Psoas muscle (tissue), 8 donors: ENCODE results near the gene CCDC91. TPM values are rescaled to one million over a fixed set of nuclear protein-coding genes. Genes with fewer than 3 reads are reported as not detected.

Experiments
- ATAC-seq, 4 donors: fragments of 200-7000 bp; cut with Tn5 transposase; one replicate each; pipeline ENCODE4 v1.9.1; 2020; ENCODE audit warnings: moderate library complexity in 3 of 4, mild to moderate bottlenecking in 2 of 4
- DNase-seq, 2 donors: peaks; one replicate each; pipeline ENCODE4 v3.0.0-alpha.2; 2020
- H3K27ac ChIP-seq: fragments of 200-600 bp; one replicate; pipeline ENCODE4 v1.8.0; 2022
- H3K27me3 ChIP-seq, 3 donors: fragments of 200-600 bp in 1 of 3; one replicate each; pipeline versions ENCODE4 v1.6.1 to v1.8.0; 2013 to 2022; ENCODE audit warnings: low read length in 2 of 3, mild to moderate bottlenecking in 2 of 3, moderate library complexity in 1 of 3; ENCODE audit not compliant: insufficient read depth in 3 of 3
- H3K36me3 ChIP-seq, 2 donors: fragments of 200-600 bp in 1 of 2; one replicate each; pipeline versions ENCODE4 v1.6.1 to v1.8.0; 2013 to 2022; ENCODE audit warnings: low read depth in 1 of 2, mild to moderate bottlenecking in 1 of 2, moderate library complexity in 1 of 2; ENCODE audit not compliant: insufficient read depth in 1 of 2
- H3K4me1 ChIP-seq: fragments of 200-600 bp; one replicate; pipeline ENCODE4 v1.8.0; 2022
- H3K4me3 ChIP-seq: fragments of 200-600 bp; one replicate; pipeline ENCODE4 v1.8.0; 2022; ENCODE audit warnings: mild to moderate bottlenecking
- H3K9me3 ChIP-seq: fragments of 200-600 bp; one replicate; pipeline ENCODE4 v1.8.0; 2022
- WGBS, 3 donors: extraction: QIAGEN DNeasy Blood & Tissue Kit; methylation state at CpG; one replicate each; pipeline versions ENCODE4 v1.1.6 to v1.1.7; 2013; 5-methylcytosine and 5-hydroxymethylcytosine counted together
- intact Hi-C, 2 donors: fragments of 100-400 bp; cut with DNase I; formaldehyde crosslinking; loops; one replicate each; pipeline versions ENCODE4 v1.11.0 to v1.14.2; 2022
- polyA plus RNA-seq, 3 donors: library from polyadenylated mRNA; stranded (reverse); fragments of 200-250 nt; gene quantifications; one replicate each; pipeline ENCODE4 v1.2.3, GENCODE V29; 2013
- total RNA-seq, 4 donors: library from RNA; stranded (reverse); fragmentation: NEBNext Ultra II Directional in 2 of 4; extraction: Animal tissue kit (Norgen Biotek cat#: 25700) in 2 of 4; gene quantifications; one replicate each; pipeline versions ENCODE4 v1.2.1 to v1.2.4, GENCODE V29; 2021 to 2023
- TF ChIP-seq, protein P1 (sequence below): fragments of 200-600 bp; IDR thresholded peaks from one replicate; pipeline ENCODE4 v1.8.0; 2022; ENCODE audit warnings: antibody characterized with exemption
- donor health status: healthy with polysubstance abuse.
- donor health status: DM: no; HTN: no; CAD: no; lungs with moderate emphysema.
- donor health status: Bipolar disorder and iron deficiency.
- donor health status: healthy.
- donor health status: DM: yes; HTN: yes; CAD: no.
- donor health status: DM: no; HTN: no; CAD: no.
- donor health status: DM: no; HTN: no; CAD: no.
- donor health status: DM: yes; HTN: yes; CAD: no.

CCDC91 gene
- total and polyA plus RNA-seq, 7 donors, result 18.4 to 47.2 (median 36.2) TPM

DNA sequence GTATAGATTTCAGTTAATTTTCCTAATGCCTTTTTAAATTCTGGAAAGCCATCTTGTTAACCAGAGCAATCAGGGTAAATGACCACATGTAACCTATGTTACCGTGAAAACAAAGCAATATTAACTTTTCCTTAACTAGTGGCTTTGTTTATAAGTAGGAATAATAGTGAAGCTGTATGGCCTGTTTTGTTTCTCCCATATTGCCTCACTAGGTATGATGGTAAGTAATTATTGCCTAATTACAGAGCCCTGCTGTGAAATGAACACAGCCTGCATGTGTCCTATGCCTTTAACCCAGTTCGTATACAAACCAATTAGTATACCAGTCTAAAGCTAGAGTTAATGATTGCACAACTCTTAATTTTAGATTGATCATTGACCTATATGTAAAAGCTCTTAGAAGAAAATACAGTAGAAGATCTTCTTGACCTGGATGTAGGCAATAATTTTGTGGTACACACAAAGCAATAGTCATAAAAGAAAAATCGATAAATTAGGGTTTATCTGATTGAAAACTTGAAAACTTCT is 249.9 kb downstream of the CCDC91 start:
- ATAC-seq, result no peak

GRCh38 chr12:28442101-28442500 is 251.8 kb downstream of the CCDC91 start:
- intact Hi-C loops, result no loop called here
- H3K27me3 ChIP-seq, result no peaks in the 10 kb centered on the region
- peaks cover 0 to 4% of the 10 kb centered on the region in 2 donors for H3K36me3 ChIP-seq
- 87 to 91% (median 89%) methylated on average over 4 of the region's 4 CpGs for WGBS, 3 donors
- H3K4me1 ChIP-seq, result no peaks in the 10 kb centered on the region
- ATAC-seq, result no peak
- TF ChIP-seq, protein P1, sequence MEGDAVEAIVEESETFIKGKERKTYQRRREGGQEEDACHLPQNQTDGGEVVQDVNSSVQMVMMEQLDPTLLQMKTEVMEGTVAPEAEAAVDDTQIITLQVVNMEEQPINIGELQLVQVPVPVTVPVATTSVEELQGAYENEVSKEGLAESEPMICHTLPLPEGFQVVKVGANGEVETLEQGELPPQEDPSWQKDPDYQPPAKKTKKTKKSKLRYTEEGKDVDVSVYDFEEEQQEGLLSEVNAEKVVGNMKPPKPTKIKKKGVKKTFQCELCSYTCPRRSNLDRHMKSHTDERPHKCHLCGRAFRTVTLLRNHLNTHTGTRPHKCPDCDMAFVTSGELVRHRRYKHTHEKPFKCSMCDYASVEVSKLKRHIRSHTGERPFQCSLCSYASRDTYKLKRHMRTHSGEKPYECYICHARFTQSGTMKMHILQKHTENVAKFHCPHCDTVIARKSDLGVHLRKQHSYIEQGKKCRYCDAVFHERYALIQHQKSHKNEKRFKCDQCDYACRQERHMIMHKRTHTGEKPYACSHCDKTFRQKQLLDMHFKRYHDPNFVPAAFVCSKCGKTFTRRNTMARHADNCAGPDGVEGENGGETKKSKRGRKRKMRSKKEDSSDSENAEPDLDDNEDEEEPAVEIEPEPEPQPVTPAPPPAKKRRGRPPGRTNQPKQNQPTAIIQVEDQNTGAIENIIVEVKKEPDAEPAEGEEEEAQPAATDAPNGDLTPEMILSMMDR, result no peak
- no peaks in the 10 kb centered on the region for H3K9me3 ChIP-seq
- H3K4me3 ChIP-seq, result no peak overlapping the region
- H3K27ac ChIP-seq, result no peak overlapping the region
- DNase-seq, result no peak

More for the DNA sequence above, 249.9 kb downstream of the CCDC91 start:
- intact Hi-C loops, result no loop called here
- no peaks in the 10 kb centered on the region for H3K4me1 ChIP-seq
- no peak overlapping the region for H3K4me3 ChIP-seq
- WGBS, 3 donors, result 79 to 97% (median 91%) methylated on average over 3 of the region's 3 CpGs
- H3K9me3 ChIP-seq, result no peaks in the 10 kb centered on the region
- DNase-seq, result no peak
- H3K27me3 ChIP-seq, result no peaks in the 10 kb centered on the region
- peaks cover 0 to 4% of the 10 kb centered on the region in 2 donors for H3K36me3 ChIP-seq
- no peak overlapping the region for H3K27ac ChIP-seq
- TF ChIP-seq, protein P1, result no peak

- no peak for DNase-seq
- ATAC-seq, result no peak
- H3K27ac ChIP-seq, result no peak overlapping the region
- no peaks in the 10 kb centered on the region for H3K9me3 ChIP-seq
- no peaks in the 10 kb centered on the region for H3K36me3 ChIP-seq
- TF ChIP-seq, protein P1, result no peak
- H3K4me3 ChIP-seq, result no peak overlapping the region
- intact Hi-C loops, result no loop called here
- H3K27me3 ChIP-seq, result no peaks in the 10 kb centered on the region
- no peaks in the 10 kb centered on the region for H3K4me1 ChIP-seq
Measured at GRCh38 chr12:28443337-28443736, 253.1 kb downstream of the CCDC91 start.

GRCh38 chr12:28446031-28446430 is 255.8 kb downstream of the CCDC91 start:
- TF ChIP-seq, protein P1, result no peak
- DNase-seq (no peak), ATAC-seq (no peak)
- intact Hi-C loops, result no loop called here
- Histone ChIP-seq H3K4me3 (no peak overlapping the region), H3K9me3 (no peaks in the 10 kb centered on the region), H3K36me3 (no peaks in the 10 kb centered on the region), H3K27me3 (no peaks in the 10 kb centered on the region), H3K4me1 (no peaks in the 10 kb centered on the region), H3K27ac (no peak overlapping the region)

- no peaks in the 10 kb centered on the region for H3K4me1 ChIP-seq
- WGBS, 3 donors, result 77 to 80% (median 78%) methylated on average over 4 of the region's 4 CpGs
- no peak overlapping the region for H3K27ac ChIP-seq
- ATAC-seq (no peak), DNase-seq (no peak)
- TF ChIP-seq, protein P1, result no peak
- H3K4me3 ChIP-seq, result no peak overlapping the region
- intact Hi-C loops, result no loop called here
- H3K36me3 ChIP-seq, result peaks cover 3 to 7% of the 10 kb centered on the region in 2 donors
- H3K9me3 ChIP-seq, result no peaks in the 10 kb centered on the region
- H3K27me3 ChIP-seq, result no peaks in the 10 kb centered on the region
Measured at GRCh38 chr12:28453686-28454085, 263.4 kb downstream of the CCDC91 start.
